Activated naive CD4-positive, alpha-beta T cell treated with anti-CD3 and anti-CD28 coated beads, Interleukin-2, amount 50 U/mL, for 72 hours (primary cell): ENCODE results near the gene CUTC. TPM values are rescaled to one million over a fixed set of nuclear protein-coding genes. Genes with fewer than 3 reads are reported as not detected.
A peak's percentile ranks its signal among the peaks of the same experiment; 100 is the strongest.
"Not testable (repeated sequence)": the region's sequence is repeated elsewhere in the genome, so short reads cannot be mapped to it uniquely, and the experiment has no call there.

Experiments
- ATAC-seq, 2 donors: fragments of 150-1000 bp; cut with Tn5 transposase; 2 replicates each; pipeline ENCODE4 v1.10.0; 2021; ENCODE audit warnings: mild to moderate bottlenecking in 2 of 2, moderate library complexity in 2 of 2
- DNase-seq, 2 donors: peaks; one replicate each; pipeline ENCODE4 v3.0.0; 2021 to 2022; ENCODE audit warnings: low spot score in 2 of 2
- H3K27ac Mint-ChIP-seq, 2 donors: one replicate each; pipeline ENCODE4 v1.8.0; 2022; ENCODE audit warnings: mild to moderate bottlenecking in 2 of 2, mixed read lengths in 2 of 2
- H3K36me3 Mint-ChIP-seq, 2 donors: one replicate each; pipeline ENCODE4 v1.8.0; 2022; ENCODE audit warnings: mixed read lengths in 2 of 2
- H3K9me3 Mint-ChIP-seq, 2 donors: one replicate each; pipeline ENCODE4 v1.8.0; 2022; ENCODE audit warnings: mixed read lengths in 2 of 2
- total RNA-seq, 2 donors: library from RNA; stranded (reverse); gene quantifications; one replicate each; pipeline ENCODE4 v1.2.3, GENCODE V29; 2022

The CUTC gene
- total RNA-seq, 2 donors from 2014 or later: 25.7 to 33.5 TPM

GRCh38 chr10:99733366-99733765 lies 1.3 kb downstream of the CUTC start:
- Mint-ChIP-seq H3K36me3 (peaks cover 24 to 37% of the 10 kb centered on the region in 2 donors), H3K27ac (no peak overlapping the region), H3K9me3 (no peaks in the 10 kb centered on the region)
- DNase-seq (no peak), ATAC-seq (no peak)

- H3K9me3 Mint-ChIP-seq, ATAC-seq, H3K27ac Mint-ChIP-seq, DNase-seq: not testable (repeated sequence)
- peaks cover 24 to 41% of the 10 kb centered on the region in 2 donors for H3K36me3 Mint-ChIP-seq
These were observed 2.1 kb downstream of the CUTC start for GRCh38 chr10:99734111-99734510.

GRCh38 chr10:99740260-99740659 lies 8.2 kb downstream of the CUTC start:
- ATAC-seq: no peak
- H3K9me3 Mint-ChIP-seq: peaks cover 4 to 16% of the 10 kb centered on the region in 2 donors
- DNase-seq: no peak
- no peak overlapping the region for H3K27ac Mint-ChIP-seq
- H3K36me3 Mint-ChIP-seq: peaks cover 47 to 79% of the 10 kb centered on the region in 2 donors

- Mint-ChIP-seq H3K9me3 (peaks cover 4 to 16% of the 10 kb centered on the region in 2 donors), H3K36me3 (peaks cover 47 to 75% of the 10 kb centered on the region in 2 donors), H3K27ac (peak overlapping the region in 1 of 2 donors; percentile 21)
- ATAC-seq (no peak), DNase-seq (no peak)
These were observed 9.0 kb downstream of the CUTC start for GRCh38 chr10:99740933-99741559.

GRCh38 chr10:99742254-99742653 lies 10.2 kb downstream of the CUTC start:
- Mint-ChIP-seq H3K27ac (no peak overlapping the region), H3K9me3 (peaks cover 4 to 16% of the 10 kb centered on the region in 2 donors), H3K36me3 (peaks cover 47 to 63% of the 10 kb centered on the region in 2 donors)
- ATAC-seq: no peak
- DNase-seq: no peak

- Mint-ChIP-seq H3K9me3 (peaks cover 4 to 16% of the 10 kb centered on the region in 2 donors), H3K36me3 (peaks cover 47 to 58% of the 10 kb centered on the region in 2 donors), H3K27ac (no peak overlapping the region)
- DNase-seq: no peak
- ATAC-seq: no peak
These were observed 10.7 kb downstream of the CUTC start for GRCh38 chr10:99742701-99743100.

GRCh38 chr10:99743841-99744240 lies 11.8 kb downstream of the CUTC start:
- ATAC-seq (no peak), DNase-seq (no peak)
- H3K27ac Mint-ChIP-seq: no peak overlapping the region
- H3K9me3 Mint-ChIP-seq: peaks cover 4 to 16% of the 10 kb centered on the region in 2 donors
- H3K36me3 Mint-ChIP-seq: peaks cover 47 to 55% of the 10 kb centered on the region in 2 donors

- H3K27ac Mint-ChIP-seq, ATAC-seq, H3K9me3 Mint-ChIP-seq, DNase-seq: not testable (repeated sequence)
- H3K36me3 Mint-ChIP-seq: peaks cover 32 to 33% of the 10 kb centered on the region in 2 donors
These were observed 14.1 kb downstream of the CUTC start for GRCh38 chr10:99746166-99746565.

GRCh38 chr10:99748823-99749451 lies 16.9 kb downstream of the CUTC start:
- peaks cover 9 to 18% of the 10 kb centered on the region in 2 donors for H3K36me3 Mint-ChIP-seq
- ATAC-seq (no peak), DNase-seq (no peak)
- H3K27ac Mint-ChIP-seq: no peak overlapping the region
- H3K9me3 Mint-ChIP-seq: no peaks in the 10 kb centered on the region

- Mint-ChIP-seq H3K9me3 (no peaks in the 10 kb centered on the region), H3K36me3 (peaks cover 4 to 24% of the 10 kb centered on the region in 2 donors)
- no peak for ATAC-seq
These were observed 18.6 kb downstream of the CUTC start for GRCh38 chr10:99750641-99751040.

GRCh38 chr10:99754670-99755069 lies 22.6 kb downstream of the CUTC start:
- ATAC-seq: no peak
- Mint-ChIP-seq H3K27ac (no peak overlapping the region), H3K36me3 (peaks cover 20 to 55% of the 10 kb centered on the region in 2 donors), H3K9me3 (no peaks in the 10 kb centered on the region)
- no peak for DNase-seq

More at GRCh38 chr10:99750641-99751040, 18.6 kb downstream of the CUTC start:
- no peak for DNase-seq
- no peak overlapping the region for H3K27ac Mint-ChIP-seq

- no peaks in the 10 kb centered on the region for H3K9me3 Mint-ChIP-seq
- H3K27ac Mint-ChIP-seq: no peak overlapping the region
- peaks cover 32 to 70% of the 10 kb centered on the region in 2 donors for H3K36me3 Mint-ChIP-seq
- DNase-seq (no peak), ATAC-seq (no peak)
These were observed 24.1 kb downstream of the CUTC start for GRCh38 chr10:99756159-99756558.

- no peak overlapping the region for H3K27ac Mint-ChIP-seq
- peaks cover 47 to 80% of the 10 kb centered on the region in 2 donors for H3K36me3 Mint-ChIP-seq
- H3K9me3 Mint-ChIP-seq: peaks cover 0 to 4% of the 10 kb centered on the region in 2 donors
- no peak for DNase-seq
- no peak for ATAC-seq
These were observed 26.3 kb downstream of the CUTC start for GRCh38 chr10:99758211-99758891.

- peak overlapping the region in 1 of 2 donors; percentile 40 for H3K27ac Mint-ChIP-seq
- peaks cover 0 to 4% of the 10 kb centered on the region in 2 donors for H3K9me3 Mint-ChIP-seq
- DNase-seq (no peak), ATAC-seq (no peak)
- H3K36me3 Mint-ChIP-seq: peaks cover 50 to 71% of the 10 kb centered on the region in 2 donors
These were observed 28.3 kb downstream of the CUTC start for GRCh38 chr10:99760321-99760720.

- peak overlapping the region in 1 of 2 donors; percentile 78 for H3K27ac Mint-ChIP-seq
- no peak for ATAC-seq
These were observed 29.3 kb downstream of the CUTC start for GRCh38 chr10:99761365-99761764.

GRCh38 chr10:99765672-99766301 lies 33.8 kb downstream of the CUTC start:
- ATAC-seq: no peak
- Mint-ChIP-seq H3K27ac (no peak overlapping the region), H3K9me3 (peaks cover 0 to 11% of the 10 kb centered on the region in 2 donors), H3K36me3 (peaks cover 26 to 27% of the 10 kb centered on the region in 2 donors)
- no peak for DNase-seq

More at GRCh38 chr10:99761365-99761764, 29.3 kb downstream of the CUTC start:
- no peak for DNase-seq
- Mint-ChIP-seq H3K36me3 (peaks cover 50 to 66% of the 10 kb centered on the region in 2 donors), H3K9me3 (peaks cover 0 to 4% of the 10 kb centered on the region in 2 donors)

GRCh38 chr10:99766302-99766681 lies 34.3 kb downstream of the CUTC start:
- no peak overlapping the region for H3K27ac Mint-ChIP-seq
- peaks cover 0 to 11% of the 10 kb centered on the region in 2 donors for H3K9me3 Mint-ChIP-seq
- DNase-seq (no peak), ATAC-seq (peak in 1 of 2 donors; percentile 64)
- H3K36me3 Mint-ChIP-seq: peaks cover 21 to 22% of the 10 kb centered on the region in 2 donors
